Hepatocyte (in vitro differentiated cells): ENCODE measurements around the gene CCNF. TPM values are rescaled to one million over a fixed set of nuclear protein-coding genes. Genes with fewer than 3 reads are reported as not detected.
A peak's percentile ranks its signal among the peaks of the same experiment; 100 is the strongest.

ENCODE experiments used
- DNase-seq: peaks from one replicate; pipeline ENCODE4 v3.0.0-alpha.2; 2016; ENCODE audit warnings: low spot score
- H2AFZ ChIP-seq: fragments of 200-600 bp; sonication (generic); 2 replicates; pipeline ENCODE4 v1.6.0; 2016; ENCODE audit warnings: antibody characterized with exemption, mild to moderate bottlenecking
- H3K27ac ChIP-seq: fragments of 200-600 bp; sonication (generic); 2 replicates; pipeline ENCODE4 v1.5.1; 2016; ENCODE audit warnings: mild to moderate bottlenecking
- H3K27me3 ChIP-seq: fragments of 200-600 bp; sonication (generic); 2 replicates; pipeline ENCODE4 v1.6.1; 2016
- H3K36me3 ChIP-seq: fragments of 200-600 bp; sonication (generic); replicated peaks from 2 replicates; pipeline ENCODE4 v1.5.1; 2016; ENCODE audit warnings: low read depth; ENCODE audit not compliant: insufficient read depth
- H3K4me1 ChIP-seq: fragments of 200-600 bp; sonication (generic); 2 replicates; pipeline ENCODE4 v1.5.1; 2016; ENCODE audit warnings: mild to moderate bottlenecking, moderate library complexity; ENCODE audit not compliant: insufficient read depth
- H3K4me2 ChIP-seq: fragments of 200-600 bp; sonication (generic); 2 replicates; pipeline ENCODE4 v1.6.0; 2016
- H3K4me3 ChIP-seq: fragments of 200-600 bp; sonication (generic); 2 replicates; pipeline ENCODE4 v1.5.1; 2016; ENCODE audit warnings: mild to moderate bottlenecking
- H3K79me2 ChIP-seq: fragments of 200-600 bp; sonication (generic); 2 replicates; pipeline ENCODE4 v1.6.0; 2017; ENCODE audit warnings: mild to moderate bottlenecking
- H3K9me2 ChIP-seq: fragments of 200-600 bp; sonication (generic); replicated peaks from 2 replicates; pipeline ENCODE4 v1.6.0; 2017; ENCODE audit warnings: mild to moderate bottlenecking; ENCODE audit not compliant: insufficient read depth
- H3K9me3 ChIP-seq: fragments of 200-600 bp; sonication (generic); 2 replicates; pipeline ENCODE4 v1.5.1; 2016; ENCODE audit warnings: low read depth, mild to moderate bottlenecking
- H4K20me1 ChIP-seq: fragments of 200-600 bp; sonication (generic); 2 replicates; pipeline ENCODE4 v1.6.0; 2016; ENCODE audit warnings: mild to moderate bottlenecking; ENCODE audit not compliant: insufficient read depth, poor library complexity, severe bottlenecking
- EZH2 ChIP-seq: fragments of 200-600 bp; sonication (generic); IDR thresholded peaks from 2 replicates; pipeline ENCODE4 v1.6.1; 2016; ENCODE audit warnings: antibody characterized with exemption, mild to moderate bottlenecking, borderline replicate concordance
- EZH2phosphoT487 ChIP-seq: fragments of 200-600 bp; sonication (generic); IDR thresholded peaks from one replicate; pipeline ENCODE4 v1.6.1; 2018; ENCODE audit warnings: antibody characterized with exemption, mild to moderate bottlenecking, low read depth, moderate library complexity; ENCODE audit not compliant: unreplicated experiment, severe bottlenecking
- WGBS: methylation state at CpG from one replicate; pipeline ENCODE4 v1.1.6; 2016; ENCODE audit warnings: low lambda C conversion rate; ENCODE audit errors: missing lambda C conversion rate; 5-methylcytosine and 5-hydroxymethylcytosine counted together
- polyA plus RNA-seq: library from polyadenylated mRNA; unstranded; fragments of >200 nt; fragmentation: Nextera tagmentation; extraction: Ambion mirVana; gene quantifications from 2 replicates; pipeline ENCODE4 v1.2.1, GENCODE V29; 2016
- total RNA-seq: library from RNA; depleted of rRNA; stranded (reverse); fragments of >200 nt; gene quantifications from 2 replicates; pipeline ENCODE4 v1.2.3, GENCODE V29; 2014
- TF ChIP-seq, protein P1 (sequence below): fragments of 200-600 bp; sonication (generic); IDR thresholded peaks from 2 replicates; pipeline ENCODE4 v1.5.1; 2016; ENCODE audit warnings: antibody characterized with exemption, mild to moderate bottlenecking; ENCODE audit not compliant: poor library complexity

The CCNF gene
- total and polyA plus RNA-seq, 2 experiments from 2014 or later, result 4.7 to 6.5 TPM

DNA sequence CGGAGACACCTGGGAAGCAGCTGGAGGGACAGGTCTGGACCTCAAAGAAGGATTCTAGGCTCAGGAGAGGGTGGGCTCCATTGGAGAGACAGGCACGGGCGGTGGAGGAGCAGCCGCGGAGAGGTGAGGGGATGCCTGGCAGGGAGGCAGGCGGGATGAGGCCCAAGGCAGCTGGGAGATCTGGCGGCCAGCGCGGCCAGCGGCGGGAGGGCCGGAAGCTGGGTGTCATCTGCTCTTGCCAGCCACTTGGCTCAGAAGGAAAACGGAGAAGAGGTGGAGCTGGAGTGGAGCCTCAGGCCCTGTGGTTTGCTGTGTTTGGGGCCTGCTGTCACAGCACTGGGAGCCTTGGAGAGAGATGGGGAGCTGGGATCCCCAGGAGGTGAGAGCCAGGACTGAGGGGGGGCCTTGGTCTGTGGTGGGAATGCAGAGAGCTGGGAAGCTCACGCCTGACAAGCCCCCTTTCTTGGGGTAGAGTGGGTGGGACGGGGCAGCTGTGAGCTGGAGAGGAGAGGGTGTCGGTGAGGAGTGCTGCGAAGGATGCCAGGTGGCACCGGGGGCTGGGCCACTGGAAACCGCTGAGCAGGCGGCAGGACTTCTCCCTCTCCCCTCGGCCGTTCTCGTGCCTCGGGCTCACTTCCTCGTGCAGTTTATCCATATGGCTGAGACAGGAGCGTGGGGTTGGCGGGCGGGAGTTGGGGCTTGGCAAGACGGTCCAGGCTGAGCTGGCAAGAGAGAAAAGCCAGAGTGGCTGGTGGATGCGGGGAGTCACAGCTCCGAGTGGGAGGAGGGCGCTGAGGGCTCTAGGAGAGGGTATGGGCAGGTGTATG is 53.7 kb downstream of the CCNF start:
- Histone ChIP-seq H4K20me1 (peaks cover 13% of the 10 kb centered on the region), H3K4me3 (no peak overlapping the region), H3K4me1 (peaks cover 21% of the 10 kb centered on the region), H3K36me3 (no peaks in the 10 kb centered on the region), H3K9me3 (no peaks in the 10 kb centered on the region), H3K27me3 (no peaks in the 10 kb centered on the region), H3K27ac (no peak overlapping the region), H3K9me2 (no peaks in the 10 kb centered on the region), H2AFZ (no peak overlapping the region), H3K4me2 (peak overlapping the region; percentile 8), H3K79me2 (peaks cover 81% of the 10 kb centered on the region)
- DNase-seq, result no peak
- TF ChIP-seq, protein P1, sequence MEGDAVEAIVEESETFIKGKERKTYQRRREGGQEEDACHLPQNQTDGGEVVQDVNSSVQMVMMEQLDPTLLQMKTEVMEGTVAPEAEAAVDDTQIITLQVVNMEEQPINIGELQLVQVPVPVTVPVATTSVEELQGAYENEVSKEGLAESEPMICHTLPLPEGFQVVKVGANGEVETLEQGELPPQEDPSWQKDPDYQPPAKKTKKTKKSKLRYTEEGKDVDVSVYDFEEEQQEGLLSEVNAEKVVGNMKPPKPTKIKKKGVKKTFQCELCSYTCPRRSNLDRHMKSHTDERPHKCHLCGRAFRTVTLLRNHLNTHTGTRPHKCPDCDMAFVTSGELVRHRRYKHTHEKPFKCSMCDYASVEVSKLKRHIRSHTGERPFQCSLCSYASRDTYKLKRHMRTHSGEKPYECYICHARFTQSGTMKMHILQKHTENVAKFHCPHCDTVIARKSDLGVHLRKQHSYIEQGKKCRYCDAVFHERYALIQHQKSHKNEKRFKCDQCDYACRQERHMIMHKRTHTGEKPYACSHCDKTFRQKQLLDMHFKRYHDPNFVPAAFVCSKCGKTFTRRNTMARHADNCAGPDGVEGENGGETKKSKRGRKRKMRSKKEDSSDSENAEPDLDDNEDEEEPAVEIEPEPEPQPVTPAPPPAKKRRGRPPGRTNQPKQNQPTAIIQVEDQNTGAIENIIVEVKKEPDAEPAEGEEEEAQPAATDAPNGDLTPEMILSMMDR, result no peak
- TF ChIP-seq EZH2, result no peak
- no peak for TF ChIP-seq EZH2phosphoT487
- 83% methylated on average over 31 of the region's 32 CpGs for WGBS

DNA sequence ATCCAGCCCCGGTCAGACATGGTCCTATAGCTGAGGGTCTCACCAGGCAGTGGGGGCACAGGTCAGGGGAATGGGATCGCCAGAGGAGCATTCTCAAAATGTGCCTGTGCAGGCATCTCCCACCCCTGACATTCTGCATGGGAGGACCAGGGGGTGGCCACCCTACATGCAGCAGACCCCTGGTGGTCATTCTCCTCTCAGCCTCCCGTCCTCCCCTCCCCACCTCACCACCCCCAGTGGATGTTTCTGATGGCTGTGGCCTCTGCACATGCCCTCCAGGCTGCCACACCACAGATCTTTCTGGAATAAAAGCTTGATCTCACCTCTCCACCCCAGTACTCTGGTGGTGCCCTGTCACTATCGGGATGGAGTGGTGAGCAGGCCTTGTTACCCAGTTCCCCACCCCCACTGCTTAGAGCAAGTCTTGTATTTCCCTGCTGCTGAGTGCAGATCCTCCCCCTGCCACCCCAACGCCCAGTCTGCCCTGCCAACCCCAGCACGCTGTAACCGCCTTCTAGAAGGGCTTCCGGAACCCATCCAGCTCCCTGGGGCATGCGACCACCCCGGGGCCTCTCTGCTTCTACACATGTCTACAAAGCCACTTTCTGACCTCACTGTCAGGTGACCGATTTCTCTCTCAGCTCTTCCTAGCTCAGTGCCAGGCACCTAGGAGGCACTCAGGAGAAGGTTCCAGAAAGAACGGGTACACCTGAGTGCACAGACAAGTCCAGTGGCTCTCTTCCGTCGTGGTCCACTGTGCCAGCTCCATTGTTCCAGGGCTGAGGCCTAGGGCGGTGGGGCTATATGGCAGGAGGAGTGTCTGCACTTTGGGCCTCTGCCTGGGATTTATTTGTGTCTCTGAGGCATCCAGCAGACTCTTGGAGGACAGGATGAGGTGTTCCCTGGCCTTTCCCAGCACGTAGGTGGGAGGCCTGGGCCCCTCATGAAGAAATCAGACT is 55.0 kb downstream of the CCNF start:
- H3K9me3 ChIP-seq, result no peaks in the 10 kb centered on the region
- H3K4me3 ChIP-seq, result no peak overlapping the region
- no peak overlapping the region for H2AFZ ChIP-seq
- no peaks in the 10 kb centered on the region for H3K36me3 ChIP-seq
- H3K27ac ChIP-seq, result peak overlapping the region; percentile 56
- DNase-seq, result no peak
- peaks cover 11% of the 10 kb centered on the region for H4K20me1 ChIP-seq
- H3K9me2 ChIP-seq, result no peaks in the 10 kb centered on the region
- peaks cover 79% of the 10 kb centered on the region for H3K79me2 ChIP-seq
- TF ChIP-seq EZH2phosphoT487, result no peak
- no peak for TF ChIP-seq EZH2
- TF ChIP-seq, protein P1, result no peak
- H3K27me3 ChIP-seq, result no peaks in the 10 kb centered on the region
- WGBS, result 95% methylated on average over 16 of the region's 16 CpGs
- H3K4me2 ChIP-seq, result no peak overlapping the region
- peaks cover 19% of the 10 kb centered on the region for H3K4me1 ChIP-seq

DNA sequence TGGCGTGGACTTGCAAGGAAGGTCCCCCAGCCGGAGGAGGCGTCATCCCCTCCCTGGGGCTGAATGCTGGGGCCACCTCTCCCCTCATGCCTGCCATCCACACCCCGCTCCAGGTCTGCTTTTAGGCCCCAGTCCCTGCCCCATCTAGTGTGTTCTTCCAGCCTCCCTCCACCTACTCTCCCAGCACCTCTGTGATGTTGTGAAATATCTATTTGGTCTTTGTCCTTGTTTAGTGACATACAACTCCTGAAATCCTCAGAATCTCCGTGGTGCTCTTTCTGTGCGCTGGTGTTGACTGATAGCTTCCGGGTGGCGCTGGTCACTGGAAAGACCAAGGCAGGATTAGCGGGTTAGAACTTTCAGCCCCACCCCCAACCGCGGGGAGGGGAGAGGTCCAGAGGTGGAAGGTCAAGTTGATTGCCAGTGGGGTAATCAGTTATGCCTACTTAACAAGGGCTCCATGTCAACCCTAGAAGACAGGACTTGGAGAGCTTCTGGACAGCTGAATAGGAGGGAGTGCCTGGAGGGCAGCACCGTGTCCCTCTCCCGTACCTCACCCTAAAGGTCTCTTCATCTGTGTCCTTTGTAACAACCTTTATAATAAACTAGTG is 55.8 kb downstream of the CCNF start:
- no peaks in the 10 kb centered on the region for H3K36me3 ChIP-seq
- peaks cover 17% of the 10 kb centered on the region for H4K20me1 ChIP-seq
- H3K9me2 ChIP-seq, result no peaks in the 10 kb centered on the region
- WGBS, result 72% methylated on average over 13 of the region's 13 CpGs
- no peaks in the 10 kb centered on the region for H3K27me3 ChIP-seq
- no peak overlapping the region for H3K4me2 ChIP-seq
- no peak overlapping the region for H2AFZ ChIP-seq
- H3K27ac ChIP-seq, result peak overlapping the region; percentile 56
- H3K4me3 ChIP-seq, result no peak overlapping the region
- peaks cover 78% of the 10 kb centered on the region for H3K79me2 ChIP-seq
- TF ChIP-seq, protein P1, result no peak
- TF ChIP-seq EZH2, result no peak
- TF ChIP-seq EZH2phosphoT487, result no peak
- DNase-seq, result peak; percentile 58
- H3K9me3 ChIP-seq, result no peaks in the 10 kb centered on the region
- peaks cover 19% of the 10 kb centered on the region for H3K4me1 ChIP-seq
